OCI-LY7 (cell line): ENCODE measurements around the gene SPDYA. TPM values are rescaled to one million over a fixed set of nuclear protein-coding genes. Genes with fewer than 3 reads are reported as not detected.

Experiments used
- BruUV-seq: library from RNA; stranded (reverse); fragments of 400-500 nt; replicated peaks from 2 replicates; lab custom pipeline; 2021; lab: Mats Ljungman, UMichigan
- CTCF ChIA-PET: fragments of 300-600 bp; sonication (Branson Sonifier 250); formaldehyde crosslinking; loops from one replicate; lab custom pipeline; 2022; ENCODE audit warnings: antibody characterized with exemption; ENCODE audit not compliant: unreplicated experiment; lab: Charles Lee
- POLR2A ChIA-PET: fragments of 300-600 bp; sonication (Branson Sonifier 250); formaldehyde crosslinking; loops from one replicate; lab custom pipeline; 2022; ENCODE audit warnings: antibody characterized with exemption; lab: Charles Lee
- DNase-seq: peaks from one replicate; pipeline ENCODE4 v3.0.0-alpha.2; 2015; ENCODE audit warnings: low spot score
- H2AFZ ChIP-seq: fragments of 200-600 bp; sonication (generic), shearing (Covaris generic); 2 replicates; pipeline ENCODE4 v1.6.1; 2014; ENCODE audit warnings: mild to moderate bottlenecking, antibody characterized with exemption, low read length, moderate library complexity
- H3K27ac ChIP-seq: fragments of 200-600 bp; sonication (generic); 2 replicates; pipeline ENCODE4 v1.5.1; 2014; ENCODE audit warnings: mixed run types, low read depth, mild to moderate bottlenecking, moderate library complexity, low read length, inconsistent platforms; ENCODE audit not compliant: poor library complexity, severe bottlenecking
- H3K36me3 ChIP-seq: fragments of 200-600 bp; sonication (generic); 2 replicates; pipeline ENCODE4 v1.6.1; 2014; ENCODE audit warnings: mild to moderate bottlenecking, antibody characterized with exemption, low read length, moderate library complexity, mixed read lengths; ENCODE audit not compliant: insufficient read depth
- H3K4me1 ChIP-seq: fragments of 200-600 bp; sonication (generic); 2 replicates; pipeline ENCODE4 v1.5.1; 2014; ENCODE audit warnings: mild to moderate bottlenecking, low read length; ENCODE audit not compliant: insufficient read depth, poor library complexity, severe bottlenecking
- H3K4me2 ChIP-seq: fragments of 200-600 bp; sonication (generic); 2 replicates; pipeline ENCODE4 v1.6.1; 2014; ENCODE audit warnings: mild to moderate bottlenecking, low read length
- H3K4me3 ChIP-seq: fragments of 200-600 bp; sonication (generic); 2 replicates; pipeline ENCODE4 v1.5.1; 2014; ENCODE audit warnings: mild to moderate bottlenecking, low read depth, low read length; ENCODE audit not compliant: poor library complexity, severe bottlenecking
- H3K79me2 ChIP-seq: fragments of 200-600 bp; sonication (generic); 2 replicates; pipeline ENCODE4 v1.6.1; 2016; ENCODE audit warnings: low read depth, mild to moderate bottlenecking, low read length, moderate library complexity, mixed read lengths; ENCODE audit not compliant: insufficient read depth
- H3K9me2 ChIP-seq: fragments of 200-600 bp; sonication (generic); 2 replicates; pipeline ENCODE4 v1.6.1; 2016; ENCODE audit warnings: mild to moderate bottlenecking, low read length, mixed read lengths; ENCODE audit not compliant: insufficient read depth
- H3K9me3 ChIP-seq: fragments of 200-600 bp; sonication (generic); 2 replicates; pipeline ENCODE4 v1.6.1; 2014; ENCODE audit warnings: mild to moderate bottlenecking, mixed run types, low read length, mixed read lengths
- H4K20me1 ChIP-seq: fragments of 200-600 bp; sonication (generic); 2 replicates; pipeline ENCODE4 v1.6.1; 2014; ENCODE audit warnings: mild to moderate bottlenecking, antibody characterized with exemption, low read length, moderate library complexity, mixed read lengths; ENCODE audit not compliant: insufficient read depth
- EZH2phosphoT487 ChIP-seq: fragments of 200-600 bp; sonication (generic); IDR thresholded peaks from 2 replicates; pipeline ENCODE4 v1.6.1; 2018; ENCODE audit warnings: low read depth, borderline replicate concordance, mild to moderate bottlenecking, mixed run types, antibody characterized with exemption, low read length, moderate library complexity, mixed read lengths
- intact Hi-C: fragments of 100-400 bp; cut with micrococcal nuclease; formaldehyde crosslinking; loops from one replicate; pipeline ENCODE4 v1.10.0; 2022; ENCODE audit not compliant: unreplicated experiment
- total RNA-seq, 2 experiments: library from RNA; depleted of rRNA in 1 of 2; stranded (reverse); fragments of >200 nt in 1 of 2; shearing (Covaris generic) in 1 of 2; gene quantifications; 2 replicates each; pipeline ENCODE4 v1.2.3, GENCODE V29; 2014 to 2022
- TF ChIP-seq, protein P1 (sequence below): fragments of 200-600 bp; sonication (generic); conservative IDR thresholded peaks from 2 replicates; pipeline ENCODE4 v1.5.1; 2014; ENCODE audit warnings: mild to moderate bottlenecking, antibody characterized with exemption, low read length, moderate library complexity, mixed read lengths

The SPDYA gene
- total RNA-seq, 2 experiments from 2014 or later: 1.1 to 1.7 TPM

DNA sequence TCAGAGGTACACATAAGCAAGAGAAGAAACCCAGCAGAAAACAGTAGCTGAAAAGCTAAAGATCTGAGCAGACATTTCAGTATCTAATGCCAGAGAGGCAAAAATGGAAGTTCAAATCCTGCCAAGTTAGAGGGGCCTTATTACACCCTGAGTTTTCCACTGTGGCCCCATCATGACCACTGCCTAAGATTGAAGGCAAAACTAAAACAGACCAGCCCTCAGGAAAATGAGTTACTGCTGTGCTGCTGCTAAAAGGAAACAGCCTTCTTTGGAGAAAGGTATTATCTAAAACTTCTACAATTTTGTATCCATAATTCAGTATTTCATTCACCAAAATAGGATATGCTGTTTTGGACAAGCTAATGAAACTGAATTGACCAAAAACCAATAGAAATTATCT lies 42.2 kb upstream of the SPDYA start:
- BruUV-seq: no TSS peak
- Histone ChIP-seq H4K20me1 (peaks cover 25% of the 10 kb centered on the region; the same call in 1 of the 2 replicates), H3K9me2 (no peaks in the 10 kb centered on the region), H3K4me1 (peaks cover 22% of the 10 kb centered on the region), H3K79me2 (peaks cover 98% of the 10 kb centered on the region), H3K4me2 (no peak overlapping the region), H3K27ac (no peak overlapping the region), H3K9me3 (peaks cover 28% of the 10 kb centered on the region; the same call in 1 of the 2 replicates), H3K4me3 (no peak overlapping the region), H3K36me3 (peaks cover 57% of the 10 kb centered on the region), H2AFZ (no peak overlapping the region)
- intact Hi-C loops: no loop called here
- TF ChIP-seq, protein P1, sequence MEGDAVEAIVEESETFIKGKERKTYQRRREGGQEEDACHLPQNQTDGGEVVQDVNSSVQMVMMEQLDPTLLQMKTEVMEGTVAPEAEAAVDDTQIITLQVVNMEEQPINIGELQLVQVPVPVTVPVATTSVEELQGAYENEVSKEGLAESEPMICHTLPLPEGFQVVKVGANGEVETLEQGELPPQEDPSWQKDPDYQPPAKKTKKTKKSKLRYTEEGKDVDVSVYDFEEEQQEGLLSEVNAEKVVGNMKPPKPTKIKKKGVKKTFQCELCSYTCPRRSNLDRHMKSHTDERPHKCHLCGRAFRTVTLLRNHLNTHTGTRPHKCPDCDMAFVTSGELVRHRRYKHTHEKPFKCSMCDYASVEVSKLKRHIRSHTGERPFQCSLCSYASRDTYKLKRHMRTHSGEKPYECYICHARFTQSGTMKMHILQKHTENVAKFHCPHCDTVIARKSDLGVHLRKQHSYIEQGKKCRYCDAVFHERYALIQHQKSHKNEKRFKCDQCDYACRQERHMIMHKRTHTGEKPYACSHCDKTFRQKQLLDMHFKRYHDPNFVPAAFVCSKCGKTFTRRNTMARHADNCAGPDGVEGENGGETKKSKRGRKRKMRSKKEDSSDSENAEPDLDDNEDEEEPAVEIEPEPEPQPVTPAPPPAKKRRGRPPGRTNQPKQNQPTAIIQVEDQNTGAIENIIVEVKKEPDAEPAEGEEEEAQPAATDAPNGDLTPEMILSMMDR: no peak
- no peak for TF ChIP-seq EZH2phosphoT487
- no peak for DNase-seq
- POLR2A ChIA-PET: interaction anchor here (0.6 to 1.2 kb wide), 2 partner anchors 9 to 1721 kb away, joined by 3 to 5 read pairs; no protein-coding TSS in a partner anchor
- CTCF ChIA-PET: no interaction called here

DNA sequence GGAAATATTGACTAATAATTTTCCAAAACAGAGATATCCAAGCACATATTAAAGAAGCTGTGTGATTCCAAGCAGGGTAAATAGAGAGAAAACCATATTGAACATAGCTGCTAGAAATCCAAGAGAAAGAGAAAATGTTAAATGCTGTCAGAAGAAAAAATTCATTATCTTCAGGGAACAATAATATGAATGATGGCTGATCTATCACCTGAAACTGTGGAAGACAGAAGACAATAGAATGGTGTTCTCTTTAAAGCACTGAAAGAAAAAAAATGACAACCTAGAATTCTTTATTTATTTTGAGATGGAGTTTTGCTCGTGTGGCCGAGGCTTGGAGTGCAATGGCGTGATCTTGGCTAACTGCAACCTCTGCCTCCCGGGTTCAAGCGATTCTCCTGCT lies 41.7 kb upstream of the SPDYA start:
- Histone ChIP-seq H4K20me1 (peaks cover 30% of the 10 kb centered on the region; the same call in 1 of the 2 replicates), H3K79me2 (peaks cover 98% of the 10 kb centered on the region), H3K4me1 (peaks cover 22% of the 10 kb centered on the region), H3K9me3 (peaks cover 28% of the 10 kb centered on the region; the same call in 1 of the 2 replicates), H2AFZ (no peak overlapping the region), H3K9me2 (no peaks in the 10 kb centered on the region), H3K27ac (no peak overlapping the region), H3K4me2 (no peak overlapping the region), H3K4me3 (no peak overlapping the region), H3K36me3 (peaks cover 52% of the 10 kb centered on the region)
- no peak for DNase-seq
- intact Hi-C loops: no loop called here
- BruUV-seq: no TSS peak
- POLR2A ChIA-PET: interaction anchor here (0.6 to 1.2 kb wide), 3 partner anchors 9 to 1722 kb away, joined by 3 to 5 read pairs (median 3); no protein-coding TSS in a partner anchor
- TF ChIP-seq EZH2phosphoT487: no peak
- TF ChIP-seq, protein P1: no peak
- CTCF ChIA-PET: no interaction called here

DNA sequence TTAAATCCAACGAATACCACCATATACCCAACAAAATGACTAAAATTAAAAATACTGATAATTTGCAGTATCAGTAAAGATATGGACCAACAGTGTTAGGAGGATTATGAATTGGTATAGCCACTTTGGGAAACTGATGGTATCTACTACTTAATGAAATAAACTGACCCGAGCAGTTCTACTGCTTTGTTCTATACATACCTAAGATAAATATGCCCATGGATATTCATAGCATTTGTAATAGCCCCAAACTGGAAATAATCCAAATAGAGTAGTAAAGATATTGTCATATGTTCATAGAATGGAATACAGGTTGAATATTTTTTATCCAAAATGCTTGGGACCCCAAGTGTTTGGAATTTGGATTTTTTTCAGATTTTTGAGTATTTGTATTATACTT lies 38.3 kb upstream of the SPDYA start:
- peaks cover 99% of the 10 kb centered on the region for H3K79me2 ChIP-seq
- intact Hi-C loops: no loop called here
- H3K9me3 ChIP-seq: peaks cover 15% of the 10 kb centered on the region; the same call in 1 of the 2 replicates
- no peaks in the 10 kb centered on the region for H3K9me2 ChIP-seq
- POLR2A ChIA-PET: no interaction called here
- no TSS peak for BruUV-seq
- DNase-seq: no peak
- peaks cover 22% of the 10 kb centered on the region for H3K4me1 ChIP-seq
- no peak overlapping the region for H3K4me2 ChIP-seq
- CTCF ChIA-PET: no interaction called here
- no peak for TF ChIP-seq EZH2phosphoT487
- TF ChIP-seq, protein P1: no peak
- no peak overlapping the region for H2AFZ ChIP-seq
- H3K27ac ChIP-seq: no peak overlapping the region
- H3K36me3 ChIP-seq: peaks cover 34% of the 10 kb centered on the region
- no peak overlapping the region for H3K4me3 ChIP-seq
- H4K20me1 ChIP-seq: peaks cover 32% of the 10 kb centered on the region
